WI38 (cell line): ENCODE data around the gene IRX2.

Experiments used
- H3K4me3 ChIP-seq: 2 replicates; pipeline ENCODE4 v1.5.1; 2011; ENCODE audit warnings: low read depth, mild to moderate bottlenecking, control low read depth, low read length
- CTCF ChIP-seq: IDR thresholded peaks from 2 replicates; pipeline ENCODE4 v1.5.1; 2012; ENCODE audit warnings: low read depth, mild to moderate bottlenecking, control low read depth, low read length

The IRX2 gene

GRCh38 chr5:2750758-2751464 is 566 bp downstream of the IRX2 start:
- no peak overlapping the region for H3K4me3 ChIP-seq
- no peak for TF ChIP-seq CTCF

GRCh38 chr5:2750026-2750757 is 1.3 kb downstream of the IRX2 start:
- no peak overlapping the region for H3K4me3 ChIP-seq
- TF ChIP-seq CTCF = no peak

- no peak for TF ChIP-seq CTCF
- H3K4me3 ChIP-seq = no peak overlapping the region
Measured at GRCh38 chr5:2749514-2750025, 1.9 kb downstream of the IRX2 start.

GRCh38 chr5:2748861-2749513 is 2.5 kb downstream of the IRX2 start:
- no peak overlapping the region for H3K4me3 ChIP-seq
- no peak for TF ChIP-seq CTCF

- no peak overlapping the region for H3K4me3 ChIP-seq
- TF ChIP-seq CTCF = no peak
Measured at GRCh38 chr5:2748179-2748860, 3.2 kb downstream of the IRX2 start.

GRCh38 chr5:2747363-2748162 is 3.9 kb downstream of the IRX2 start:
- TF ChIP-seq CTCF = no peak
- no peak overlapping the region for H3K4me3 ChIP-seq
